ENCODE results near the gene POFUT2.

The POFUT2 gene

DNA sequence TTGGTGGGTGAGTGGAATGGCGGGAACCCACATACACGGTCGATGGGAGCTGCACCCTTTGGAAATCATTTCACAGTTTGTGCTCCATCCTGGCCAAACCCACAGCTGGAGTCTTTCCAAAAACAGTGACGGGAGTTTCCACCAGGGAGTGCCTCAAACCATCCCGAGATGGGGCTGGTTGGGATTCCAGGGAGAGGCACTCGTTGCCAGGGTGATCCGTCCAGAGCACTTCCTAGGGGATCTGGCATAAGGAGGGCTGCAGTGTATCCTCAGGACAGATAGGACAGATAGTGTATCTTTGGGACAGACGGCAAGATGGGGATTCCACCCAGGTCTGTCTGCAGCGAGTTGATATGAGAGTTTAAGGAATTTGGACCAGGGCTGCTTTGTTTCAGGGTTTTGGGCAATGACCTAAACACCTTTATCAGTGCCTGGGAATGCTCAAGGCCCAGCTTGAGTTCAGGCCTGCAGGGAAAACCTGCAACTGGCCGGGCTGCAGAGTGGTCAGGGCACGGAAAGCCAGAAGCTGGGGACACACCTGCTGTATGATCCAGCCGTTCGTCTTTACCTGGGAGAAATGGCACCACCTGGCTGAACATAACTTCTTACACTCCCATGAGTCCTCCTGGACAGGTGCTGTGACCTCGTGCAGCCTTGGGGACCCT lies 3.4 kb upstream of the POFUT2 start:
- Histone ChIP-seq H4K5ac (ENCODE audit: low read length) (no peak overlapping the region), H3K4me1 (ENCODE audit: control insufficient read depth, low read depth, low read length) (peaks cover 5% of the 10 kb centered on the region), H3K79me2 (ENCODE audit: control insufficient read depth, insufficient read depth, low read length) (peaks cover 4% of the 10 kb centered on the region), H3K4ac (ENCODE audit: low read depth, low read length) (no peak overlapping the region), H2BK15ac (replicated peaks; ENCODE audit: low read depth) (no peak overlapping the region), H2BK120ac (ENCODE audit: low read depth, low read length) (no peak overlapping the region), H3K36me3 (ENCODE audit: control insufficient read depth, insufficient read depth, low read length) (no peaks in the 10 kb centered on the region), H3K4me3 (ENCODE audit: low read length) (no peak overlapping the region), H3K9ac (ENCODE audit: low read length) (no peak overlapping the region), H3K18ac (ENCODE audit: low read length) (no peak overlapping the region), H3K56ac (ENCODE audit: low read length) (no peak overlapping the region), H2AK5ac (ENCODE audit: low read length) (no peak overlapping the region), H3K27ac (ENCODE audit: low read depth, low read length) (no peak overlapping the region), H3K27me3 (ENCODE audit: insufficient read depth, low read length, poor library complexity) (no peaks in the 10 kb centered on the region), H4K8ac (ENCODE audit: low read depth, low read length) (no peak overlapping the region), H2BK5ac (ENCODE audit: low read length) (no peak overlapping the region), H3K23ac (ENCODE audit: low read length) (no peak overlapping the region), H3K79me1 (ENCODE audit: low read length) (peaks cover 5% of the 10 kb centered on the region), H3K4me2 (ENCODE audit: low read length) (no peak overlapping the region)
- no CpG with 5 or more reads among the region's 14 CpGs for WGBS (ENCODE audit: extremely low coverage, insufficient coverage, low lambda C conversion rate)
- DNase-seq, result peak; percentile 80

DNA sequence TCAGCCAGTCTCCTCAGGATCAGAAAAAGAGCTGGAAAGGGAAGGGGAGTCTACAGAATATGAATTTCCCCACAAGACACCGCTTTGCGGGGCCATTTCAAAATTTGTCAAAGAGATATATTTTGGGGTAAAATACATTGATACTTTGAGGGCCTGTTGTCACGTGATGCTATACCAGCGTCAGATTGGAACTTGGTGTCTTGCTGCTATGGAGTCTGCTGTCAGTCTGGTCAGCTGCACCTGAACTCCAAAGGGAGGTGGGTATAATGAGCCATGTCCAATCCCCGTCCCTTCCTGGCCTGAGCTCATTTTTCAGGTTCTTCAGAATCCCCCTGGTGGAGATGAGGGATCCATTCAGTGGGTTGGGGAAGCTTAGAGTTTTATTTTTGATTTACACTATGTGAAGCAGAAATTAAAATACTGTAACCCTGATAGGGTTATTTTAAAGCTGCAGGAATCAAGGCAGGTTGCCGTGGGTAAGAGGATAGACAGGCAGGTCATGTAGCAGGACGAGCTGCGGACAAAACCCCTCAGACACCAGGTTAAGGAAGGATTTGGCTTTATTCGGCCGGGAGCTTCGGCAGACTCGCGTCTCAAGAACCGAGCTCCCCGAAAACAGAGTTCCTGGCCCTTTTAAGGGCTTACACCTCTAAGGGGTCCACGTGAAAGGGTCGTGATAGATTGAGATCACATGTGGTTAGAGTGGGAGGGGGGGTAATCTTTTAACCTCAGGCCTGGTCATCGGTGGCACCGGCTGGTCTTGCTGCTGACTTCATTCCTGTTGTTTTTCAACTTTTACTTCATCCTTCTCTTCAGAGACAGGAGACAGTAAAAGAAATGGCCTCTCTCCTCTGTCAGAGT lies 2.2 kb upstream of the POFUT2 start:
- H3K23ac ChIP-seq (ENCODE audit: low read length), result no peak overlapping the region
- H3K27me3 ChIP-seq (ENCODE audit: insufficient read depth, low read length, poor library complexity), result no peaks in the 10 kb centered on the region
- WGBS (ENCODE audit: extremely low coverage, insufficient coverage, low lambda C conversion rate), result no CpG with 5 or more reads among the region's 19 CpGs
- no peak overlapping the region for H3K18ac ChIP-seq (ENCODE audit: low read length)
- H2AK5ac ChIP-seq (ENCODE audit: low read length), result no peak overlapping the region
- no peak overlapping the region for H2BK15ac ChIP-seq (replicated peaks; ENCODE audit: low read depth)
- no peak overlapping the region for H4K5ac ChIP-seq (ENCODE audit: low read length)
- H3K56ac ChIP-seq (ENCODE audit: low read length), result no peak overlapping the region
- H3K4me1 ChIP-seq (ENCODE audit: control insufficient read depth, low read depth, low read length), result peaks cover under 1% of the 10 kb centered on the region
- H3K4me3 ChIP-seq (ENCODE audit: low read length), result no peak overlapping the region
- H3K9ac ChIP-seq (ENCODE audit: low read length), result no peak overlapping the region
- no peak overlapping the region for H3K27ac ChIP-seq (ENCODE audit: low read depth, low read length)
- no peak overlapping the region for H4K8ac ChIP-seq (ENCODE audit: low read depth, low read length)
- H3K4me2 ChIP-seq (ENCODE audit: low read length), result no peak overlapping the region
- peak; percentile 56 for DNase-seq
- H2BK120ac ChIP-seq (ENCODE audit: low read depth, low read length), result no peak overlapping the region
- H2BK5ac ChIP-seq (ENCODE audit: low read length), result no peak overlapping the region
- peaks cover 9% of the 10 kb centered on the region for H3K79me1 ChIP-seq (ENCODE audit: low read length)
- peaks cover 4% of the 10 kb centered on the region for H3K79me2 ChIP-seq (ENCODE audit: control insufficient read depth, insufficient read depth, low read length)
- peaks cover 3% of the 10 kb centered on the region for H3K36me3 ChIP-seq (ENCODE audit: control insufficient read depth, insufficient read depth, low read length)
- H3K4ac ChIP-seq (ENCODE audit: low read depth, low read length), result no peak overlapping the region

DNA sequence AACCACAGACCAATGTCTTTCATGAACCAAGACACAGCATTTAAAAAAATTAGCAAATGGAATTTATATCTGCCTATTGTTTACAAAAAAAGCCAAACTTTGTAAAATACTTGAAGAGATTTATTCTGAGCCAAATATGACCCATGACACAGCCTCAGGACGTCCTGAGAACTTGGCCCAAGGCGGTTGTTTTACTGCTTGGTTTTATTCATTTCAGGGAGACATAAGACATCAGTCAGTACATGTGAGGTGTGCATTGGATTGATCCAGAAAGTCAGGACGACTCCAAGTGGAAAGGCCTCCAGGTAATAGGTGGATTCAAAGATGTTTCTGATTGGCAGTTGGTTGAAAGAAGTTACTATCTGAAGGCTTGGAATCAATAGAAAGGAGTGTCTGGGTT lies 1.4 kb upstream of the POFUT2 start:
- H3K4me3 ChIP-seq (ENCODE audit: low read length), result no peak overlapping the region
- no CpG with 5 or more reads among the region's 3 CpGs for WGBS (ENCODE audit: extremely low coverage, insufficient coverage, low lambda C conversion rate)
- no peak overlapping the region for H2BK15ac ChIP-seq (replicated peaks; ENCODE audit: low read depth)
- no peak overlapping the region for H3K23ac ChIP-seq (ENCODE audit: low read length)
- H3K4me1 ChIP-seq (ENCODE audit: control insufficient read depth, low read depth, low read length), result no peaks in the 10 kb centered on the region
- H2BK5ac ChIP-seq (ENCODE audit: low read length), result no peak overlapping the region
- peaks cover 10% of the 10 kb centered on the region for H3K36me3 ChIP-seq (ENCODE audit: control insufficient read depth, insufficient read depth, low read length)
- no peak overlapping the region for H2BK120ac ChIP-seq (ENCODE audit: low read depth, low read length)
- H2AK5ac ChIP-seq (ENCODE audit: low read length), result no peak overlapping the region
- no peak overlapping the region for H3K9ac ChIP-seq (ENCODE audit: low read length)
- DNase-seq, result no peak
- no peak overlapping the region for H4K5ac ChIP-seq (ENCODE audit: low read length)
- no peak overlapping the region for H3K4ac ChIP-seq (ENCODE audit: low read depth, low read length)
- no peak overlapping the region for H3K18ac ChIP-seq (ENCODE audit: low read length)
- H3K79me2 ChIP-seq (ENCODE audit: control insufficient read depth, insufficient read depth, low read length), result peaks cover 4% of the 10 kb centered on the region
- H3K56ac ChIP-seq (ENCODE audit: low read length), result no peak overlapping the region
- no peak overlapping the region for H4K8ac ChIP-seq (ENCODE audit: low read depth, low read length)
- no peak overlapping the region for H3K4me2 ChIP-seq (ENCODE audit: low read length)
- no peak overlapping the region for H3K27ac ChIP-seq (ENCODE audit: low read depth, low read length)
- H3K79me1 ChIP-seq (ENCODE audit: low read length), result peaks cover 15% of the 10 kb centered on the region
- H3K27me3 ChIP-seq (ENCODE audit: insufficient read depth, low read length, poor library complexity), result no peaks in the 10 kb centered on the region

DNA sequence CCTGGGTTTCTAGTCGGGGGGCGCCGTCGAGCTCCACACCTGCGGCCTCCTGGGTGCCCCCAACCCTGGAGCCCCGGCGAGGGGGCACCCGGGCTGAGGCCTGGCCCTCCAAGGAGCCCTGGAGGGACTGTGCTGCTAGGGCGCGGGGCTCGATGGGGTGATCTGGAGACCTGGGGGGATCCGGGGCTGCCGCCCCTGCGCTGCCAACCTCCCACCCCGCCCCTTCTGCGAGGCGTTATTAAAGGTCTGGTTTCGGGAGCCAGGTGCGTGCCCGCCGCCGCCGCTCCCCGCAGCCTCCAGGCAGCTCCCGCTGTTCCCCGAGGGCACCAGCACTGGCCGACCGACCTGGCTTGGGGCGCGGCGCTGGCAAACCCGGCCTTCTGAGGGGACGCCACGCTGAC lies 746 bp upstream of the POFUT2 start:
- H3K4me1 ChIP-seq (ENCODE audit: control insufficient read depth, low read depth, low read length), result no peaks in the 10 kb centered on the region
- H3K4me3 ChIP-seq (ENCODE audit: low read length), result peak overlapping the region; percentile 44
- no peak overlapping the region for H3K27ac ChIP-seq (ENCODE audit: low read depth, low read length)

DNA sequence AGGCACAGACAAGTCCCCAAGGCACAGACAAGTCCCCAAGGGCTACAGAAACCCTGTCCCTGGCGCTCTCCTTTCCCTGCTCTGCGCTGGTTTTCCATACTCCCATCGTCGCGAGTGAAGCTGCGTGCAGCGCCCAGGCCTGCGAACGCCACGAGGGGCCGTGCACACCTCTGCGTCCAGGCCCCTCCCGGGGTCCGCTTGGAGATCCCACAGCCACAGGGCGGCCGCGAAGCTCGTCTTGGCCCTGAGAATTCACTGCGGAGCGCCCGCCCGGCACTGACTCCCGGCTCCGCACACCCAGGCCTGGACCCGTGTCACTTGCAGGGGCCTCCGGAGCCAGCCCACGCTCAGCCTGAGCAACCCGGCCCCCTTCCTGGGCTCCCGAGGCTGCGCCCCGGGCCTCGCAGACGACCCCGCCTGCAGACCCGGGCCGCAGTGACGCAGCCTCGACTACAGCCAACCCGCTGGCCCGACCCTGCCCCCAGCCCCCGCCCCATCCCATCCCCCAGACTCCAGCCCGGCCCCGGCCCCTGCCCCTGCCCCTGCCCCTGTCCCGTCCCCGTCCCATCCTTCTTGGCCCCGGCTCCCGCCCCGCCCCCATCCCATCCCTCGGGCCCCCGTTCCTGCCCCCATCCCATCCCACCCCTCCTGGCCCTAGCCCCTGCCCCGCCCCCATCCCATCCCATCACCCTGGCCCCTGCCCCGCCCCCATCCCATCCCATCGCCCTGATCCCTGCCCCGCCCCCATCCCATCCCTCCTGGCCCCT lies 841 bp downstream of the POFUT2 start:
- H3K9ac ChIP-seq (ENCODE audit: low read length), result peak overlapping the region; percentile 84
- H4K8ac ChIP-seq (ENCODE audit: low read depth, low read length), result no peak overlapping the region
- H3K4me1 ChIP-seq (ENCODE audit: control insufficient read depth, low read depth, low read length), result no peaks in the 10 kb centered on the region
- H3K27ac ChIP-seq (ENCODE audit: low read depth, low read length), result no peak overlapping the region
- no peak overlapping the region for H2BK120ac ChIP-seq (ENCODE audit: low read depth, low read length)
- H3K23ac ChIP-seq (ENCODE audit: low read length), result peak overlapping the region; percentile 45
- H3K79me2 ChIP-seq (ENCODE audit: control insufficient read depth, insufficient read depth, low read length), result peaks cover 4% of the 10 kb centered on the region
- H3K56ac ChIP-seq (ENCODE audit: low read length), result peak overlapping the region; percentile 87
- no peak overlapping the region for H2AK5ac ChIP-seq (ENCODE audit: low read length)
- DNase-seq, result peak; percentile 82
- peaks cover 15% of the 10 kb centered on the region for H3K79me1 ChIP-seq (ENCODE audit: low read length)
- no peak overlapping the region for H3K18ac ChIP-seq (ENCODE audit: low read length)
- no peaks in the 10 kb centered on the region for H3K27me3 ChIP-seq (ENCODE audit: insufficient read depth, low read length, poor library complexity)
- H2BK15ac ChIP-seq (replicated peaks; ENCODE audit: low read depth), result no peak overlapping the region
- H3K4me2 ChIP-seq (ENCODE audit: low read length), result peak overlapping the region; percentile 94
- H3K36me3 ChIP-seq (ENCODE audit: control insufficient read depth, insufficient read depth, low read length), result peaks cover 10% of the 10 kb centered on the region
- peak overlapping the region; percentile 69 for H3K4me3 ChIP-seq (ENCODE audit: low read length)
- WGBS (ENCODE audit: extremely low coverage, insufficient coverage, low lambda C conversion rate), result no CpG with 5 or more reads among the region's 54 CpGs
- no peak overlapping the region for H4K5ac ChIP-seq (ENCODE audit: low read length)
- no peak overlapping the region for H3K4ac ChIP-seq (ENCODE audit: low read depth, low read length)
- no peak overlapping the region for H2BK5ac ChIP-seq (ENCODE audit: low read length)

More for the DNA sequence above, 746 bp upstream of the POFUT2 start:
- peaks cover 15% of the 10 kb centered on the region for H3K79me1 ChIP-seq (ENCODE audit: low read length)
- no peaks in the 10 kb centered on the region for H3K27me3 ChIP-seq (ENCODE audit: insufficient read depth, low read length, poor library complexity)
- peak overlapping the region; percentile 64 for H3K18ac ChIP-seq (ENCODE audit: low read length)
- H2AK5ac ChIP-seq (ENCODE audit: low read length), result no peak overlapping the region
- no peak for DNase-seq
- H3K4me2 ChIP-seq (ENCODE audit: low read length), result peak overlapping the region; percentile 57
- H2BK5ac ChIP-seq (ENCODE audit: low read length), result no peak overlapping the region
- peak overlapping the region; percentile 73 for H3K9ac ChIP-seq (ENCODE audit: low read length)
- no peak overlapping the region for H3K23ac ChIP-seq (ENCODE audit: low read length)
- no peak overlapping the region for H2BK15ac ChIP-seq (replicated peaks; ENCODE audit: low read depth)
- H4K8ac ChIP-seq (ENCODE audit: low read depth, low read length), result no peak overlapping the region
- H3K4ac ChIP-seq (ENCODE audit: low read depth, low read length), result no peak overlapping the region
- no peak overlapping the region for H4K5ac ChIP-seq (ENCODE audit: low read length)
- H3K36me3 ChIP-seq (ENCODE audit: control insufficient read depth, insufficient read depth, low read length), result peaks cover 10% of the 10 kb centered on the region
- H3K56ac ChIP-seq (ENCODE audit: low read length), result peak overlapping the region; percentile 76
- H2BK120ac ChIP-seq (ENCODE audit: low read depth, low read length), result no peak overlapping the region
- WGBS (ENCODE audit: extremely low coverage, insufficient coverage, low lambda C conversion rate), result no CpG with 5 or more reads among the region's 34 CpGs
- H3K79me2 ChIP-seq (ENCODE audit: control insufficient read depth, insufficient read depth, low read length), result peaks cover 4% of the 10 kb centered on the region

All from mesendoderm (in vitro differentiated cells).